ENCODE measurements around the gene IL20.
A peak's percentile ranks its signal among the peaks of the same experiment; 100 is the strongest.

Gene IL20

DNA sequence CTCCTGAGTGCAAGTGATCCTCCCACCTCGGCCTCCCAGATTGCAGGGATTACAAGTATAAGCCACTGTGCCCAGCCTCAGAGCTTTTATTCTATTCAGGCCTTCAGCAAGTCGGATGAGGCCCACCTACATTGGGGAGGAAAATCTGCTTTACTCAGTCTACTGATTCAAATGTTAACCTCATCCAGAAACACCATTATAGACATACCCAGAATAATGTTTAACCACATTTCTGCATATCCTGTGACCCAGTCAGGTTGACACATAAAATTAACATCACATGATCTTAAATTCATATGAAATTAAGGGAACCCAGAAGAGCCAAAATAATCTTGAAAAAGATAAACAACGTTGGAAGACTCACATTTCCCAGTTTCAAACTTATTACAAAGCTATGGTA lies 14.9 kb downstream of the IL20 start:
- no peak for DNase-seq (ENCODE audit: low spot score)

DNA sequence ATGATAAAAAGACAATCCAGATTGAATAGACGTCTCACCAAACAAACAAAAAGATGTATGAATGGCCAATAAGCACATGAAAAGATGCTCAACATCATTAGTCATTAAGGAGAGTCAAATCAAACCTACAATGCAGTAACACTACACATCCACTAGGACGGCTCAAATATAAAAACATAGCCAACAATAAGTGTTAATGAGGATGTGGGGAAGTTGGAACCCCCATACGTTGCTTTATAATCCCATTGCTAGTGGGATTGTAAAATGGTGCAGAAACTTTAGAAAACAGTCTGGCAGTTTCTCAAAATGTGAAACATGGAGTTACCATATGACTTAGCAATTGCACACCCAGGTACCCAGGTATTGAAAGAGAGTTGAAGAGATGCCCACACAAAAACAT lies 17.1 kb downstream of the IL20 start:
- no peak for DNase-seq (ENCODE audit: low spot score)

DNA sequence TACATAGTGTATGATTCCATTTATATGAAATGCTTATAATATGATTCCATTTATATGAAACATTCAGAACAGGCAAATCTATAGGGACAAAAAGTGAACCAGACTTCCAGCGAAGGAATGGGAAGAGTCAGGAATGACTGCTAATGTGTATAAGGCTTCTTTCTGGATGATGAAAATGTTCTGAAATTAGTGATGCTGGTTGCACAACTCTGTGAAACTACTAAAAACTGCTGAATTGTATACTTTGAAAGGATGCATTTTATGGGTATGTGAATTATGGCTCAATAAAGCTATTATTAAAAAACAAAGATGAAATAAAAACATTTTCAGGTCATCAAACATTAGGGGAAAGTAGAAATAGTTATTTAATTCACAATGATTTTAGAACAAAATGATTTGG lies 17.7 kb downstream of the IL20 start:
- DNase-seq (ENCODE audit: low spot score) = no peak

DNA sequence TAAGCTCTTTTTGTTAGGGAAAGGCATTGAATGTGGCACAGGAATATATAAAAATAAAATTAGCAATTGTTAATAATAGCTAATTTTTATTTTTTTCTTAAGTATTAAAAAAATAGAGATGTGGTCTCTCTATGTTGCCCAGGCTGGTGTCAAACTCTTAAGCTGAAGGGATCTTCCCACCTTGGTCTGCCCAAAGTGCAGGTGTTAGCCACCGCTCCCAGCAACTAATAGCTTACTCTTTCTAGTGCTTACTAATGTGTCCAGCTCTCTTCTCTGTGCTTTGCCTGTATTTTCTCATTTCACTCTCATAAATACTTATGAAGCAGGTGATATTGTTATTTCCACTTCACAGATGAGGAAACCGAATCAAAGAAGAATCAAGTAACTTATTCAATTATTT lies 18.5 kb downstream of the IL20 start:
- DNase-seq (ENCODE audit: low spot score) = no peak

DNA sequence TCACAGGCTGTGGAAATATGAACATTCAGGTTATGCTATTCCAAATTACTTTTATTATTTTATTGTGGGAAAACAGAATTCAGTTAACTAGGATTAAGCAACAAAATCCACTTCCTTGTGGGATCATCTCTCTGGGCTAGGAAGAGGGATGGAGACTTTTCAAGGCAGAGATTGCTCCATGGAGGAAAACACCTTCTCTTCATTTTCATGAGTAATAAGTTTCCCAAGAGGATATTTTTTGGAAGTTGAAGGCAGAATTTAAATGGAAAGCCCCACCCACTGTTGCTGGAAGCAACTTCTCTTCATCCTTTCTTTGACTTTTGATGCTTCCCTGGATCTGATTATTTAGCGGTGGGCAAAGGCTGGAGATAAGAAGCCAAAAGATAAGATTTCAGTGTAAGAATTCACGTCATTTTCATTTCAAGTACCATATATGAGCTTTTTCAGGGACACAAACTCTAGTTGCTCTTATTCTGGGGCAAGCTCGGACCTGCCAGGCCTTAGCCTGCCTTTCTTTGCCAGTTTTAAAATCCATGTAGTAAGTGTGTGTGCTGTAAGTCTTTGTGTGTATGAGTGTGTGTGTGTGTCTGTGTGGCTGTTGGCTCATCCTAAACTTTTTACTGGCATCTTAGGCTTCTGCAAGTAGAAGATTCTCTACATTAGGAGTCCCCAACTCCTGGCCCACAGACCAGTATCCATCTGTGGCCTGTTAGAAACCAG lies 20.1 kb downstream of the IL20 start:
- DNase-seq (ENCODE audit: low spot score) = no peak

DNA sequence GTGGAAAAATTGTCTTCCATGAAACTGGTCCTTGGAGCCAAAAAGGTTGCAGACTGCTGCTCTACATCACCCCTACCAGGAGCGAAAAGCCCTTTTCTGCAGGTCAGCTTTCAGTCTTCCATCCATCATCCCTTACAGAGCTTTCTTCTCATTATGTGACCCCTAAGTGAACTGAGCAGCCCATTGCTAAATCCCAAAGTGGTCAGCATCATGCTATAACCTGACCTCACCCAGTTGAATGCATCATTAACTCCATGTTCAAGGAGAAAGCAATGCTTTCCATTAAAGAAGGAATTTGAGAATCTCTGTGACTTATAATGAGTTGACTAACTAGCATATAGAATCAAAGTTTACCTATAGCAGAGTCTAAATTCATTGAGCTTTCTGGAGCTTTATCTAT lies 21.4 kb downstream of the IL20 start:
- DNase-seq (ENCODE audit: low spot score) = no peak

DNA sequence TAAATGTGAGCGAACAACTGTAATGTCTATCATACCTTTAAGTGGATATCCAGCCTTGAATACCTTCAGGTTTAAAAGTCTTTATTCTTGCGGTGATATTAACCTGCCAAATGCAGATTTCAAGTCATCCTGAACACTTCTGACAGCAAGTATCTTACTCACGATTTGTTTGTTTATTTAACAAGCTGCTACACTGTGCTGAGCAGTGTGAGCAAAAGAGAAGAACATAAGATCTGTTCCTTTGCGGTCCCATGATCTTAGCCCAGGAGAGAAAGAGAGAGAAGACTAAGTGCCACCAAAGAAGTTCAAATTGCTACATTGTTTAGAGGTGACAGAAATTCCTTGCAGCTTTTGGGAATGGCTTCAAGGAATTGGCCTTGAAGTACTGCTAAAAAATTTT lies 22.3 kb downstream of the IL20 start:
- no peak for DNase-seq (ENCODE audit: low spot score)

DNA sequence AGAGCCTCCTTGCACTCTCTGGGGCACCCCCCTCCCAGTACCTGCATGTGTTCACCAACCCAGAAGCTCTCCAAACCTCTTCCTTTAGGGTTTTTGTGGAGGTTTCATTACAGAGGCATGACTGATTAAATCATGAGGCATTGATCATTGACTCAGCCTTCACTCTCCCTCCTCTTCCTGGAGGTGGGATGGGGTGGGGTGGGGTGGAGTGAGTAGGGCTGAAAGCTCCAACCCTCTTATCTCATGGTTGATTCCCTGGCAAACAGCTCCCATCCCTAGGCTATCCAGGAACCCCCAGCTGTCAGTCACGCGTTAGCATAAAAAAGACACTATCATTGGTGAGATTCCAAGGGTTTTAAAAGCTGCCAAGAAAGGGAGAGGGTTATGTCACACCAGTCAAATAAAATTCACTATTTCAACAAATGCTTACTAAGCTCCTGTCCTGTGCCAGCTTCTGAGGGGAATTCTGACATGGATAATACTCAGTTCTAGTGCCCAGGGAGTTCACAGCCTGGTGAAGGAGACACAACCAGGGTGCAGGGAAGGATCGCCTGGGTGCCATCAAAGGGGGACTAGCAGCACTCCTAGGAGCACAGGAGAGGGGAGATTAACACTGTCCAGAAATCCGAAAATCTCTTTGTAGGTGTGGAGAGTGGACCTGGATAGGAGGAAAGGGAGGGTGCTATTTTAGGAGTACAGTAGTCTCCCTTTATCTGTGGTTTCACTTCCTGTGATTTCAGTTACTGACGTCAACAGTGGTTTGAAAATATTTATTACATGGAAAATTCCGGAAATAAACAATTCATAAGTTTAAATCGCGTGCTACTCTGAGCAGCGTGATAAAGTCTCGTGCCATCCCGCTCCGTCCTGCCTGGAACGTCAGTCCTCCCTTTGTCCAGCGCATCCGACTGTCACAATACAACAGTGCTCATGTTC lies 25.0 kb downstream of the IL20 start:
- peak; percentile 45 for DNase-seq (ENCODE audit: low spot score)

DNA sequence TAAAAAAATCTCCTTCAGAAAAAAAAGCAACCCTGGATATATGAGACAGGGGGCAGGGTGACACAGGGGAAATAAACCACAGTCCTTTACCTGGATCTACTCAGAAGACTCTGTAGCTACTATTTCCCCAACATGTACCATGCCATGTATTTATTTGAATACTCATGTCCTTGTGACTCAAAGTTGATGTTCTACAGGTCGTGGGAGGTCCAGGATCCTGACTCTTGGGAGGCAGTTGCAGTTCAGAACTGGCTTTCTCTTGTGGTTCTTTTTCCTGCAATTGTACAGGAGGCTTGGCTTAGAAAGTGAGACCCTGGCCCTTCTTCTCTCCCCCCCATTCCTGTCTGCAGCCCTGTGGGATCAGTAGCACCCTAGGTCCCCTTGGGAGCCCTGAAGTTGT lies 26.0 kb downstream of the IL20 start:
- no peak for DNase-seq (ENCODE audit: low spot score)

DNA sequence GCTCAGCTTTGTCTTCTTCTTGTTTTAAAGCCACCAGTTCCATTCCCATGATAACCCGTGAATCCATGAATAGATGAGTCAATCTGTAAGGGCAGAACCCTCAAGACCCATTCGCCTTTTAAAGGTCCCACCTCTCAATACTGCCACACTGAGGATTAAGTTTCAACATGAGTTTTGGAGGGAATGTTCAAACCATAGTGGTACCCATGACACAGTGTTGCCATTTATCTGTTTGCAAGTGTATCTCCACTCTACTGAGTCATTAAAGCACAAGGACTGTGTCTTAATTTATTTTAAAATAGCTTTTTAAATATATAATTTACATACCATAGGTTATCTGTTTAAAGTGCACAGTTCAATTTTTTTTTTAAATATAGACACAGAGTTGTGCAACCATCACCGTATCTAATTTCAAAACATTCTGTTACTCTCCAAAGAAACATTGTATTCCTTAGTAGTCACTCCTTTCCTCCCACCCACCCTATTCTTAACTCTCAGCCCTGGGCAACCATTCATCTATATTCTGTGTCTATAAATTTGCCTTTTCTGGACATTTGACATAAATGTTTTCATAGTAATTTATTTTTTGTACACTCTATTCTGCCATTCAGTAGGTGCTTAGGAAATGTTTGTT lies 27.0 kb downstream of the IL20 start:
- DNase-seq (ENCODE audit: low spot score) = peak; percentile 34

DNA sequence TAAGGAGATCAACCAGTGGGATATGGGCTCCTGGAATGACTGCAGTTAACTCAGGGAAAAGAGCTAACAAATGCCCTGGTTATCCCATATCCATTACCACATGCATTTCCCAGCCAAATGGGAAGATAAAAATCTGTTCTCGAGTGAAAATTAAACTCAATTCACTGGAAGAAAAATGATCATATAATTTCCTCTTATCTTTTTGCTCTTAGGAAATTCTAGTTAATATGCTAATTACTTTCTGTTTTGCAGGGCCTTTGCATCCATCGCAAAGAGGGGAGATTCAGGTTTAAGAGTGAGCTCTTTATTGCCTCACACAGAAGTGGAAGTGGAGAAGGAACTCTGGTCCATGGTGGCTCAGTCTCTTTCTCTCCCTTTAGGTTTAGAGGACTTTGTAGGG lies 28.0 kb downstream of the IL20 start:
- no peak for DNase-seq (ENCODE audit: low spot score)

DNA sequence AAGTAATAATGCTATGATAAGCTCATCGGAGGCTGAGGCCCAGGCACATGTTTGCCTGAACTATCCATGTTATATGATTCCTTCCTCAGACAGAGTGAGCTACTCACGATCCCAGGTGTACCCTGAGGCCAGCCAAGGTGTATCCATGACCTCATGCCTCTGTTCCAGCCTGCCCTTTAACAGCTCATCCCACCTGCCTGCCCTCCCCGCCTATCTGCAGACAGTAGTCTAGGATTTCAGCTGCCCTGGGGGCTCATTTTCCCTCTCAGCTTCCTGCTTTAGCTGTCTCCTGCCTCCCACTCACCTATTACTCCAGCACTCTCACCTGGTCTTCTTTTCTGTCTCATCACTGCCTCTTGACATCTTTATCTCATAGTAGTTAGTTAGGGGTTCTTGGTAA lies 29.9 kb downstream of the IL20 start:
- DNase-seq (ENCODE audit: low spot score) = no peak

DNA sequence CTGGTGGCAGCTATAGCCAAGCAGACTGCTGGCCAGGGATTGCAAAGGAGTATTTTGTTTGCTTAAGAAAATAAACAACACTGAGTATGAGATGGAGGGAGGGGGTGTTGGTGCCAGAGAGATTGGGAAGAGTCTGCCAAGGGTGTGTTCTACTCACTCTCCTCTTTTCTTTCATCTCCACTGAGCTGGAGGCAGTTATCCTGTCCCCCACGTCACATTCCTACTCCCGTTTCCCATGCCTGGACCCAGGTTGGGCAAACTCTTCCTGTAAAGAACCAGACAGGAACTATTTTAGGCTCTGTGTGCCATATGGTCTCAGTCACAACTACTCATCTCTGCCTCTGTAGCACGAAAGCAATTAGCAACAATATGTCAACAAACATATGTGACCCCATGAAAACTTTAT lies 30.4 kb downstream of the IL20 start:
- peak; percentile 62 for DNase-seq (ENCODE audit: low spot score)

DNA sequence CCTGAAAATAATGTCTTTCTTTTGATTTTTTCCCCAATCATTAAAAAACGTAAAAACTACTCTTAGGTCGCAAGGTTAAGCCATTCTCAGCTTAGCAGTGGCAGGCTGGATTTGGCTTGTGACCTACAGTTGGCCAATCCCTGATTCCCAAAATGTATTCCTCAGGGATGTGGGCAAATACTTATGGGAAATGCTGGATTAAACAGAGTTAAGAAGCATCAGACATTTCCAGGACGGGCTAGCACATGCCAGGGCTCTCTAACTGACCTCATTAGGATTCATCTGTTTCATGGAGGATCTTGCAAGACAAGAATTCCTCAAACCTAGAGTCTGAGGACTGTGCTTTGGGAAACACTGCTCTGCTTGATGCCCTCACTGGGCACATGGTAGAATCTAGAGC lies 30.8 kb downstream of the IL20 start:
- no peak for DNase-seq (ENCODE audit: low spot score)

DNA sequence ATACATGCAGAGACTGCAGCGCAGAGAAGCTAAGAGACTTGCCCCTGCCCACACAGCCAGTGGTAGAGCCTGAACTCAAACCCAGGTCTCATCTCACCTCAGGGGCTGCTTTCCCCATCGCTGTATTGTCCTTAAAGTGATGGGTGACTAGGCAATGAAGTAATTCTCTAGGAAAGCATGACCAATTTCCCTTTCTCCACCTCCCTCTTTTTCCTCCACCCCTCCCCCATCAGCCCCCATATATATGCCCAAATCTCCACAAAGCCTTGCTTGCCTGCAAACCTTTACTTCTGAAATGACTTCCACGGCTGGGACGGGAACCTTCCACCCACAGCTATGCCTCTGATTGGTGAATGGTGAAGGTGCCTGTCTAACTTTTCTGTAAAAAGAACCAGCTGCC lies 31.8 kb downstream of the IL20 start, which contains the start of gene IL24:
IL24 (plus strand) TSS at position 269 of the 400 bp plus-strand sequence. CDS start 390 bp downstream, outside the sequence.
- DNase-seq (ENCODE audit: low spot score) = no peak

DNA sequence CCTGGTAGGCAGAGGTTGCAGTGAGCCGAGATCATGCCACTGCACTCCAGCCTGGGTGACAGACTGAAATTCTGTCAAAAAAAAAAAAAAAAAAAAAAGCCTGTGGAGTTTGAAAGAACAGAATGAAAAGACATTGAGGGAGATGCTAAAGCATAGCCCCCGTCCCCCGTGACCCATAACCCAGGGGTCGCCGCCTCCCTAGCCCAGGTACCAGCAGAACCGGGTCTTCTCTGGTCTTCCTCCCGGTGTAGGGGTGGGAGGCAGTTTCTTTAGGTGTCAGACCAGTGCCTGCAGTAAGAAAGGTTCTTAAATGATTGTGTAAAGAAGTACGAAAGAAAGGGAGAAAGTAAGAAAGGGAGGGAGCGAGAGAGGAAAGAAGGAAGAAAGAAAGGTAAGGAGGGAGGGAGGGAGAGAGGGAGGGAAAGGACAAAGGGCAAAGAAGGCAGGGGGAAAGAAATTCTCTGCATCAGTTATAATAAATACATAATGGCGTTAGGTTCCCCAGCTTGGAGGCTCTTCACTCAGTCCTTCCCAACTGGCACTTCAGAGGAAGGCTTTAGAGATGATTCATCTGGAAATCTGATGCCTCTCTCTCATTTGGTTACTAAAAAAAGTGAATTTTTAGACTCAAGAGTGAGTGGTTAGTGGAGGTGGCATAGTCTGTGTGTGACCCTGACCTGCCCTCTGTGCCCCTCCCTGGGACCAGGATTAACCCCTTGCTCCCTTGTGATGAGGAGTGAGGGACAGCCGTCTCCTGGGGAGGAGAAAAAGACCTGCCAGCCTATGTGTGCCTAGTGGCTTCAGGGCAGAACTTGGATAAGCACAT lies 32.9 kb downstream of the IL20 start:
- peak; percentile 63 for DNase-seq (ENCODE audit: low spot score)

DNA sequence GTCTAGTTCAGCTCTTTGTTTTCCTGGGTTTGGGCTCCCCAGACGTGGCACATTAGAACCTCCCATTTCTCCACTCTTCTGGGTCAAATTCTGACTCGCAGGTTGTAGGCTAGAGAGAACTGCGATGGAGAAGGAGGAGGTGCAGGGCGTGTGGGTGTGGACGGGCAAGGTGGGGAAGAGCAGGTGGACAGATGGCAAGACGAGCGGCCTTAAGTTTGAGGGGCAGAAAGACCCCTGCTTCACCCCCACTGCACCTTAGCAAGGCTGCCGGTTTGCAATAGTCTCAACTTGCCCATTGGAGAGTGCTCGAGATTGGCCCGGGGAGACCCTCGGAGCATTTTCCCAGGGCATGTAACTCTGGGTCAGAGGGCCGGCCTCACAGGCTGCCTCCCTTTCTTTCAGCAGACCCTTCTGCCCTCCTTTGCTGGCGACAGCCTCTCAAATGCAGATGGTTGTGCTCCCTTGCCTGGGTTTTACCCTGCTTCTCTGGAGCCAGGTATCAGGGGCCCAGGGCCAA lies 33.5 kb downstream of the IL20 start:
- DNase-seq (ENCODE audit: low spot score) = no peak

DNA sequence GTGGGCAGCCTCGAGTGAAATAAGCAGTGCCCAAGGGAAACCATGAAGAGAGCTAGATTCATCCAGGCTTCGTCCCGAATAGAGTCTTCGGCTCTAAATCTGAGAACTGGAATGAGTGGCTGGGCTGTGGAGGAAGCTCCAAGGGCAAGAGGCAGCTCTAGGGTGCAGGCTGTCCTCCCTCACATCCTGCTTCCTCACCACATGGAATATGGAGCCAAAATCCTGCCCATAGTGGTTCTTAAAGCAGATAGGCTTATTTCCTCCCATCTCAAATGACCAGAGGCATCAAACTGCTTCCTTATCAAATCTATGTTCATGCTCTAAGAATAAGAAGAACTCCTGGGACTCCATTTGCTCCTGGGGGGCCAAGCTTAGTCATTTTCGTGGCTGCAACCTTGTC lies 34.3 kb downstream of the IL20 start:
- no peak for DNase-seq (ENCODE audit: low spot score)

DNA sequence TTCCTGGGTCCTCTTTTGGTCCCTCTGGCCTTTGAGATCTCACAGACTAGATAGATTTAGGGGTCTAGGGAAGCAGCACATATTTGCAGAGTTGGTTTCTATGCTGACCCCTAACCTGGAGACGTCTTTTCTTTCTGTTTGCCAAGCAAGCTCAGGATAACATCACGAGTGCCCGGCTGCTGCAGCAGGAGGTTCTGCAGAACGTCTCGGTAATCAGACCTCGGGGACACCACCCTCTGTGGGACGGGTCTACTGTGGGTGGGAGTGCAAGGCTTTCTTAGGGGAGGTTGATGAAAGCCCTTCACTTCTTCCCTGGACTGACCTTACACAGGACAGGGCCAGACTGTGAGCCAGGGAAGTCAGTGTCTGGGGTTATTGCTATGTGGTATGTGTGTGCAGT lies 34.7 kb downstream of the IL20 start:
- no peak for DNase-seq (ENCODE audit: low spot score)

DNA sequence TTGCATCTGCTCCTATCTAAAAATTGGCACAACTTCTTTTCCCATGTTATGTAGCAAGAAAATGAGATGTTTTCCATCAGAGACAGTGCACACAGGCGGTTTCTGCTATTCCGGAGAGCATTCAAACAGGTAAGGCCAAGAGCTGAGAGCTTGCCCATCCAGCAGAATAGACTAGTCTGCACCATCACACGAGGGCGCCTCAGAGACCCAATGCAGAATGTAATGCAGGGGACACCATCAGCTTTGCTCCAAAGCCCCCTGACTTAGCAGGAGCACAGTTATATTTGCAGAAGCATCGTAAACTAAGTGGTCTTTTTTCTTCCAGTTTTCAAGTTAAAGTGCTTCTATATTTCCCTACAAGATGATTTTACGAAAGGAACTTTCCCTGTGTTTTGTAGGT lies 36.5 kb downstream of the IL20 start:
- no peak for DNase-seq (ENCODE audit: low spot score)

DNA sequence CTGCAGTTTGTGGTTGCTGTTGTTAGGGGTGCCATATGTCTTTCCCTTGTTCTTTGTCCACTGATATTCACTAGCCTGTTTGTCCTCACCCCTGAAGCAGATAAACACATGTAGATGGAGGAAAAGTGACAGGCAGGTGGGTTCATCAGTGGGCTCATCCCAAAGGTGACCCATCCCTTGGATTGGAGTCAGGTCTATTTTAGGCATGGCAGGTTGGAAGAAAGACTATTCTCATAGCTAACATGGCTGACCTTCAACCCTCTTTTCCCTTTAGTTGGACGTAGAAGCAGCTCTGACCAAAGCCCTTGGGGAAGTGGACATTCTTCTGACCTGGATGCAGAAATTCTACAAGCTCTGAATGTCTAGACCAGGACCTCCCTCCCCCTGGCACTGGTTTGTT lies 37.3 kb downstream of the IL20 start:
- DNase-seq (ENCODE audit: low spot score) = no peak

DNA sequence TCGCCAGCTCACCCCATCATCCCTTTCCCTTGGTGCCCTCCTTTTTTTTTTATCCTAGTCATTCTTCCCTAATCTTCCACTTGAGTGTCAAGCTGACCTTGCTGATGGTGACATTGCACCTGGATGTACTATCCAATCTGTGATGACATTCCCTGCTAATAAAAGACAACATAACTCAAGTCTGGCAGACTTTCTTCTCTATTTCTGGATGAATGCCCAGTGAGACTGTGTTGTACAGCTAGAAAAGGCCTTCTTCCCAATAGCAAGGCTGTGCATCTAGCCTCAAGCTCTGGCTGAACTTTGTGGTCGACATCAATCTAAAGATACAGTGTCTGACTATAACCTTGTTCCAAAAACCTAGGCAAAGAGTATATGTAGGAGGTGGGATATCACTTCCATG lies 38.3 kb downstream of the IL20 start:
- no peak for DNase-seq (ENCODE audit: low spot score)
